ENCODE measurements around the gene ADRA2C.

DNA sequence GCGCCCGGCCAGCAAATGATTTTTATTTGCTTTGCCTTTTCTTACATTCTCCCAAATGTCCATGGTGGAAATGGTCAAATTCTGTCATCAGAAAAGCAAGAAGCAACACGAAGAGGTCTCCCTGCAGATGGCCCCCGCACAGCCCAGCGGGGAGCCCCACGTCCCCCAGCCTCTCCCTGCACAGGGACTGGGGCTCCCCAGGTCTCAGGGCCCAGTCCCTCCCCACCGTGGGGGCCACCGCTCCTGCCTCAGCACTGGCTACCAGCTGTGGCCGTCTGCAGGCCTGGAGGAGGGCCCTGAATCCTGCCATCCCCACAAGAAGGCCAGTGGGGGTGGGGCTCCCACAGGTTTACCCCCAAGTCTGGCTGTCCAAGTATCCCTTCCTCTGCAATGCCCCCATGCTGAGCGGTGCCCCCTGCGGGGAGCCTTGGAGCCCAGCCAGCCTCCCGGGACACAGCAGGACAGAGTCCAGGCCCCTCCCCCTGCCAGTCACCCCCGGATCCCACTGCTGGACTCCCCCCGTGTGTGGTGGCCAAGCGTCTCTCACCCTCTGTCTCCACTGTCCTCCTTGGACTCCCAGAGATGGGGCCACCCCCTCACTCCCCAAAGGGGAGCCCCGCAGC lies 38.2 kb upstream of the ADRA2C start:
- TF ChIP-seq YY1 (IDR thresholded peaks at IDR 0.05; ENCODE audit: low read depth): no peak
- no peak for TF ChIP-seq FOXM1 (IDR thresholded peaks at IDR 0.05; ENCODE audit: borderline replicate concordance, low read depth)
- no peak for TF ChIP-seq TAF1 (IDR thresholded peaks at IDR 0.05; ENCODE audit: low read depth)
- peak; percentile 58 for TF ChIP-seq EP300 (IDR thresholded peaks at IDR 0.05; ENCODE audit: borderline replicate concordance)
- no peak for TF ChIP-seq CREB1 (IDR thresholded peaks at IDR 0.05; ENCODE audit: low read depth)
- TF ChIP-seq, protein P1, sequence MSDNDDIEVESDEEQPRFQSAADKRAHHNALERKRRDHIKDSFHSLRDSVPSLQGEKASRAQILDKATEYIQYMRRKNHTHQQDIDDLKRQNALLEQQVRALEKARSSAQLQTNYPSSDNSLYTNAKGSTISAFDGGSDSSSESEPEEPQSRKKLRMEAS (IDR thresholded peaks at IDR 0.05): no peak
- TF ChIP-seq EGR1 (IDR thresholded peaks at IDR 0.05): no peak
- TF ChIP-seq CEBPB (IDR thresholded peaks at IDR 0.05): no peak
- TF ChIP-seq RAD21 (IDR thresholded peaks at IDR 0.05; ENCODE audit: low read depth): no peak
- TF ChIP-seq, protein P2, sequence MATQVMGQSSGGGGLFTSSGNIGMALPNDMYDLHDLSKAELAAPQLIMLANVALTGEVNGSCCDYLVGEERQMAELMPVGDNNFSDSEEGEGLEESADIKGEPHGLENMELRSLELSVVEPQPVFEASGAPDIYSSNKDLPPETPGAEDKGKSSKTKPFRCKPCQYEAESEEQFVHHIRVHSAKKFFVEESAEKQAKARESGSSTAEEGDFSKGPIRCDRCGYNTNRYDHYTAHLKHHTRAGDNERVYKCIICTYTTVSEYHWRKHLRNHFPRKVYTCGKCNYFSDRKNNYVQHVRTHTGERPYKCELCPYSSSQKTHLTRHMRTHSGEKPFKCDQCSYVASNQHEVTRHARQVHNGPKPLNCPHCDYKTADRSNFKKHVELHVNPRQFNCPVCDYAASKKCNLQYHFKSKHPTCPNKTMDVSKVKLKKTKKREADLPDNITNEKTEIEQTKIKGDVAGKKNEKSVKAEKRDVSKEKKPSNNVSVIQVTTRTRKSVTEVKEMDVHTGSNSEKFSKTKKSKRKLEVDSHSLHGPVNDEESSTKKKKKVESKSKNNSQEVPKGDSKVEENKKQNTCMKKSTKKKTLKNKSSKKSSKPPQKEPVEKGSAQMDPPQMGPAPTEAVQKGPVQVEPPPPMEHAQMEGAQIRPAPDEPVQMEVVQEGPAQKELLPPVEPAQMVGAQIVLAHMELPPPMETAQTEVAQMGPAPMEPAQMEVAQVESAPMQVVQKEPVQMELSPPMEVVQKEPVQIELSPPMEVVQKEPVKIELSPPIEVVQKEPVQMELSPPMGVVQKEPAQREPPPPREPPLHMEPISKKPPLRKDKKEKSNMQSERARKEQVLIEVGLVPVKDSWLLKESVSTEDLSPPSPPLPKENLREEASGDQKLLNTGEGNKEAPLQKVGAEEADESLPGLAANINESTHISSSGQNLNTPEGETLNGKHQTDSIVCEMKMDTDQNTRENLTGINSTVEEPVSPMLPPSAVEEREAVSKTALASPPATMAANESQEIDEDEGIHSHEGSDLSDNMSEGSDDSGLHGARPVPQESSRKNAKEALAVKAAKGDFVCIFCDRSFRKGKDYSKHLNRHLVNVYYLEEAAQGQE (IDR thresholded peaks at IDR 0.05; ENCODE audit: low read depth): no peak
- TF ChIP-seq TEAD4 (IDR thresholded peaks at IDR 0.05): peak; percentile 36; the same call in 1 of the 2 replicates
- TF ChIP-seq ZBTB7A (IDR thresholded peaks at IDR 0.05; ENCODE audit: low read depth): peak; percentile 86
